HPDE6-E6E7 (cell line): Measurements from ENCODE around the gene RFESD.
"Not testable (repeated sequence)": the region's sequence is repeated elsewhere in the genome, so short reads cannot be mapped to it uniquely, and the experiment has no call there.

Experiments
- DNase-seq: peaks from one replicate; pipeline ENCODE4 v3.0.0; 2011; ENCODE audit warnings: missing footprints; ENCODE audit errors: extremely low spot score

Gene RFESD

GRCh38 chr5:95628933-95629332 is 17.6 kb upstream of the RFESD start:
- DNase-seq, result no peak

GRCh38 chr5:95630394-95630917 is 16.1 kb upstream of the RFESD start:
- no peak for DNase-seq

GRCh38 chr5:95631255-95631958 is 15.2 kb upstream of the RFESD start:
- no peak for DNase-seq

- no peak for DNase-seq
These were observed 14.4 kb upstream of the RFESD start for GRCh38 chr5:95631991-95632675.

- not testable (repeated sequence) for DNase-seq
These were observed 13.6 kb upstream of the RFESD start for GRCh38 chr5:95632942-95633341.

- no peak for DNase-seq
These were observed 12.9 kb upstream of the RFESD start for GRCh38 chr5:95633671-95634070.

GRCh38 chr5:95634081-95634480 is 12.5 kb upstream of the RFESD start:
- no peak for DNase-seq

- DNase-seq, result no peak
These were observed 7.9 kb upstream of the RFESD start for GRCh38 chr5:95638632-95639031.

- DNase-seq, result no peak
These were observed 4.8 kb upstream of the RFESD start for GRCh38 chr5:95641741-95642220.

GRCh38 chr5:95643152-95643551 is 3.4 kb upstream of the RFESD start:
- DNase-seq, result no peak

- no peak for DNase-seq
These were observed 2.1 kb upstream of the RFESD start for GRCh38 chr5:95644351-95645042.

GRCh38 chr5:95646226-95646568 is 380 bp upstream of the RFESD start:
- DNase-seq, result not testable (repeated sequence)

- DNase-seq, result no peak
These were observed 1.6 kb downstream of the RFESD start for GRCh38 chr5:95647886-95648860.

GRCh38 chr5:95649274-95649673 is 2.7 kb downstream of the RFESD start:
- DNase-seq, result no peak

GRCh38 chr5:95649842-95650620 is 3.5 kb downstream of the RFESD start:
- DNase-seq, result no peak

- no peak for DNase-seq
These were observed 6.3 kb downstream of the RFESD start for GRCh38 chr5:95652849-95653248.

GRCh38 chr5:95654196-95654595 is 7.6 kb downstream of the RFESD start:
- DNase-seq, result no peak

- no peak for DNase-seq
These were observed 9.0 kb downstream of the RFESD start for GRCh38 chr5:95655575-95655974.

- no peak for DNase-seq
These were observed 13.5 kb downstream of the RFESD start for GRCh38 chr5:95660060-95660459.

- no peak for DNase-seq
These were observed 16.4 kb downstream of the RFESD start for GRCh38 chr5:95662946-95663345.
